LNCaP clone FGC (cell line): ENCODE results near the gene CYFIP1.

Experiments used
- DNase-seq: peaks from one replicate; pipeline ENCODE4 v3.0.0-alpha.2; 2011; ENCODE audit warnings: low read depth
- H3K4me3 ChIP-seq: 2 replicates; pipeline ENCODE4 v1.5.1; 2011; ENCODE audit warnings: mild to moderate bottlenecking, low read depth, low read length, control low read depth
- CTCF ChIP-seq: IDR thresholded peaks from 2 replicates; pipeline ENCODE4 v1.5.1; 2012; ENCODE audit warnings: mild to moderate bottlenecking; ENCODE audit not compliant: control insufficient read depth, insufficient read depth; ENCODE audit errors: extremely low read depth

Gene CYFIP1

GRCh38 chr15:22878103-22878502 lies 102.1 kb downstream of the CYFIP1 start:
- H3K4me3 ChIP-seq = no peak overlapping the region
- TF ChIP-seq CTCF = no peak
- no peak for DNase-seq

GRCh38 chr15:22877607-22878006 lies 102.6 kb downstream of the CYFIP1 start:
- no peak for DNase-seq
- no peak overlapping the region for H3K4me3 ChIP-seq
- TF ChIP-seq CTCF = no peak

GRCh38 chr15:22877117-22877516 lies 103.1 kb downstream of the CYFIP1 start:
- TF ChIP-seq CTCF = no peak
- H3K4me3 ChIP-seq = no peak overlapping the region
- DNase-seq = no peak

- no peak for DNase-seq
- TF ChIP-seq CTCF = no peak
- no peak overlapping the region for H3K4me3 ChIP-seq
These were observed 105.2 kb downstream of the CYFIP1 start for GRCh38 chr15:22874966-22875365.

GRCh38 chr15:22874256-22874655 lies 105.9 kb downstream of the CYFIP1 start:
- DNase-seq = no peak
- no peak for TF ChIP-seq CTCF
- H3K4me3 ChIP-seq = no peak overlapping the region

- no peak overlapping the region for H3K4me3 ChIP-seq
- no peak for TF ChIP-seq CTCF
- no peak for DNase-seq
These were observed 106.3 kb downstream of the CYFIP1 start for GRCh38 chr15:22873841-22874240.

GRCh38 chr15:22872936-22873701 lies 107.0 kb downstream of the CYFIP1 start:
- DNase-seq = no peak
- no peak overlapping the region for H3K4me3 ChIP-seq

More at GRCh38 chr15:22872936-22873701, 107.0 kb downstream of the CYFIP1 start:
- TF ChIP-seq CTCF = no peak
